Colonic mucosa (tissue), 4 donors: ENCODE results near the gene MSLN. TPM values are rescaled to one million over a fixed set of nuclear protein-coding genes. Genes with fewer than 3 reads are reported as not detected.

Experiments
- DNase-seq: peaks from one replicate; pipeline ENCODE4 v3.0.0-alpha.2; 2020
- H3K27ac ChIP-seq: fragments of 200-600 bp; one replicate; pipeline ENCODE4 v1.8.0; 2021
- H3K27me3 ChIP-seq: fragments of 200-600 bp; one replicate; pipeline ENCODE4 v1.8.0; 2021
- H3K36me3 ChIP-seq: fragments of 200-600 bp; one replicate; pipeline ENCODE4 v1.8.0; 2021
- H3K4me1 ChIP-seq: fragments of 200-600 bp; one replicate; pipeline ENCODE4 v1.8.0; 2021; ENCODE audit warnings: mild to moderate bottlenecking
- H3K4me3 ChIP-seq: fragments of 200-600 bp; one replicate; pipeline ENCODE4 v1.8.0; 2021
- H3K9ac ChIP-seq, 2 donors: one replicate each; pipeline ENCODE4 v1.7.0; 2013; ENCODE audit warnings: control low read depth in 2 of 2, low read depth in 2 of 2, low read length in 2 of 2
- H3K9me3 ChIP-seq: fragments of 200-600 bp; one replicate; pipeline ENCODE4 v1.8.0; 2021
- CTCF ChIP-seq: fragments of 200-600 bp; IDR thresholded peaks from one replicate; pipeline ENCODE4 v1.8.0; 2022; ENCODE audit warnings: antibody characterized with exemption, mild to moderate bottlenecking
- intact Hi-C: fragments of 100-400 bp; cut with DNase I; formaldehyde crosslinking; loops from one replicate; pipeline ENCODE4 v1.14.1; 2022
- total RNA-seq, 2 donors: library from RNA; stranded (reverse); fragmentation: NEBNext Ultra II Directional in 1 of 2; extraction: Animal tissue kit (Norgen Biotek cat#: 25700) in 1 of 2; gene quantifications; one replicate each; pipeline ENCODE4 v1.2.1, GENCODE V29; 2021
- donor health status: healthy.
- donor health status: DM: no; HTN: no; CAD: no.
- donor health status: DM: no; HTN: no; CAD: no.

The MSLN gene
- total RNA-seq, 2 donors from 2014 or later = 1.4 to 1.8 TPM

- no peak for TF ChIP-seq CTCF
- Histone ChIP-seq H3K27ac (peak overlapping the region; percentile 94), H3K27me3 (peaks cover 11% of the 10 kb centered on the region), H3K4me1 (no peaks in the 10 kb centered on the region), H3K9ac (peak overlapping the region; percentile 44 to 95), H3K36me3 (no peaks in the 10 kb centered on the region), H3K4me3 (peak overlapping the region; percentile 97), H3K9me3 (no peaks in the 10 kb centered on the region)
- intact Hi-C loops = no loop called here
- peak; percentile 94 for DNase-seq
These were observed 47.0 kb downstream of the MSLN start for GRCh38 chr16:807347-808084.

- Histone ChIP-seq H3K4me1 (no peaks in the 10 kb centered on the region), H3K36me3 (no peaks in the 10 kb centered on the region), H3K9me3 (no peaks in the 10 kb centered on the region), H3K4me3 (peak overlapping the region; percentile 97), H3K27ac (peak overlapping the region; percentile 94), H3K27me3 (peaks cover 12% of the 10 kb centered on the region), H3K9ac (peak overlapping the region in 1 of 2 donors; percentile 78)
- intact Hi-C loops = no loop called here
- no peak for DNase-seq
- no peak for TF ChIP-seq CTCF
These were observed 47.5 kb downstream of the MSLN start for GRCh38 chr16:808085-808386.

GRCh38 chr16:813204-813915 lies 52.8 kb downstream of the MSLN start:
- H3K9me3 ChIP-seq = no peaks in the 10 kb centered on the region
- intact Hi-C loops = no loop called here
- H3K9ac ChIP-seq = peak overlapping the region in 1 of 2 donors; percentile 12
- no peaks in the 10 kb centered on the region for H3K36me3 ChIP-seq
- H3K27me3 ChIP-seq = peaks cover 28% of the 10 kb centered on the region
- peak; percentile 51 for TF ChIP-seq CTCF
- H3K27ac ChIP-seq = no peak overlapping the region
- no peaks in the 10 kb centered on the region for H3K4me1 ChIP-seq
- H3K4me3 ChIP-seq = no peak overlapping the region
- no peak for DNase-seq

GRCh38 chr16:813916-814412 lies 53.4 kb downstream of the MSLN start:
- H3K27ac ChIP-seq = no peak overlapping the region
- TF ChIP-seq CTCF = no peak
- no peak overlapping the region for H3K4me3 ChIP-seq
- H3K9ac ChIP-seq = no peak overlapping the region
- no peak for DNase-seq
- intact Hi-C loops = loop anchor here (2.0 kb wide), 1 partner anchor 241 kb away; no protein-coding TSS in a partner anchor
- H3K27me3 ChIP-seq = peaks cover 28% of the 10 kb centered on the region
- H3K4me1 ChIP-seq = no peaks in the 10 kb centered on the region
- H3K9me3 ChIP-seq = no peaks in the 10 kb centered on the region
- no peaks in the 10 kb centered on the region for H3K36me3 ChIP-seq

- H3K4me1 ChIP-seq = no peaks in the 10 kb centered on the region
- intact Hi-C loops = loop anchor here (2.0 kb wide), 1 partner anchor 240 kb away; no protein-coding TSS in a partner anchor
- TF ChIP-seq CTCF = no peak
- no peak for DNase-seq
- H3K9ac ChIP-seq = no peak overlapping the region
- H3K27me3 ChIP-seq = peaks cover 28% of the 10 kb centered on the region
- H3K9me3 ChIP-seq = no peaks in the 10 kb centered on the region
- no peak overlapping the region for H3K27ac ChIP-seq
- no peak overlapping the region for H3K4me3 ChIP-seq
- H3K36me3 ChIP-seq = no peaks in the 10 kb centered on the region
These were observed 54.4 kb downstream of the MSLN start for GRCh38 chr16:814974-815373.
